Neuron (in vitro differentiated cells): ENCODE measurements around the gene B3GALT5.
"Not testable (repeated sequence)": the region's sequence is repeated elsewhere in the genome, so short reads cannot be mapped to it uniquely, and the experiment has no call there.

Experiments used
- H2AFZ ChIP-seq: one replicate; pipeline ENCODE4 v1.6.1; 2013; ENCODE audit warnings: low read depth, mild to moderate bottlenecking, inconsistent platforms, low read length, moderate library complexity
- H3K27me3 ChIP-seq: one replicate; pipeline ENCODE4 v1.6.1; 2013; ENCODE audit warnings: low read length; ENCODE audit not compliant: insufficient read depth
- H3K36me3 ChIP-seq: one replicate; pipeline ENCODE4 v1.6.1; 2013; ENCODE audit warnings: low read length; ENCODE audit not compliant: insufficient read depth
- H3K4me1 ChIP-seq: one replicate; pipeline ENCODE4 v1.6.1; 2013; ENCODE audit warnings: low read length; ENCODE audit not compliant: insufficient read depth
- H3K4me3 ChIP-seq: 2 replicates; pipeline ENCODE4 v1.5.1; 2013; ENCODE audit warnings: mild to moderate bottlenecking, low read length, moderate library complexity
- H3K9me3 ChIP-seq: one replicate; pipeline ENCODE4 v1.6.1; 2013; ENCODE audit warnings: low read length

Gene B3GALT5, protein sequence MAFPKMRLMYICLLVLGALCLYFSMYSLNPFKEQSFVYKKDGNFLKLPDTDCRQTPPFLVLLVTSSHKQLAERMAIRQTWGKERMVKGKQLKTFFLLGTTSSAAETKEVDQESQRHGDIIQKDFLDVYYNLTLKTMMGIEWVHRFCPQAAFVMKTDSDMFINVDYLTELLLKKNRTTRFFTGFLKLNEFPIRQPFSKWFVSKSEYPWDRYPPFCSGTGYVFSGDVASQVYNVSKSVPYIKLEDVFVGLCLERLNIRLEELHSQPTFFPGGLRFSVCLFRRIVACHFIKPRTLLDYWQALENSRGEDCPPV

DNA sequence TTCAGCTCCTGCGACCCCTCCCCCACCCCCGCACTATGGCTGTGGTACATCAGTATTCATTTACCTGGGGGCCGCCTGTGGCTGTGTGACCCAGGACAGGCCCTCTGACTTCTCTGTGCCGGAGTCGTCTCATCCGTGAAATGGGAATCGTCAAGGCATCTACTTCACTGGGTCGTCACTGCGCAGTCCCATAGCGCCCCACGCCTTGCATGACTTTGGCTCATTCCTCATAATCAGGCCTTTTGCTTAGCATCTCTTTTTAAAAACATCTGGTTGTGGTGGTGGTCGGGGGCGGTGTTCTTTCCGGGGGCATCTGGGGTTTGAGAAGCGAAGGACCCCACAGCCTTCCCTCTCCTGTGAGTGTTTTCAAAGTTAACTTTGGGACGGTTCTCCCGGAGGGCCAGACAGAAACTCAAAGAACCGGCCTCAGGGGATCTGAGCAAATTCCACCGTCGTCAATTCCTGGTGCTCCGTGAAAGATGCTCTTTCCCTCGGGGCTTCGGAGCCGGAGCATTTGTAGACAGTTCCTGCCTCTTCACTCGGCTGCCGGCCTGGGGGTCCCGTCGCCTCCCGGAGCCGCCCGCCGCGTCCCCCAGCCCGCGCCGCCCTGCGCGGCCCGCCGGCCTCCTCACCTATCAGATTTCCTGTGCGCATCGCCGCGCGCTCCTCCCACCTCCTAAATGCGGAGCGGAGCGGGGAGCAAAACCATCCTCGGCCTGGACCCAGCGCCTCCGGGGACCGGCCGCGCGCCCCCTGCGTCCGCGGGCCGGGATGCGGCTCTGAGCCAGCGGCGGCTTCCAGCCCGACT lies at the start of gene B3GALT5:
TSS of gene B3GALT5 (plus strand) at position 708 of the 808 bp plus-strand sequence. CDS start 47,620 bp downstream, outside the sequence.
- H3K9me3 ChIP-seq: no peaks in the 10 kb centered on the region
- H3K27me3 ChIP-seq: no peaks in the 10 kb centered on the region
- H2AFZ ChIP-seq: peak within 1 kb of the TSS; percentile 49
- H3K4me3 ChIP-seq: peak within 1 kb of the TSS; percentile 88
- H3K4me1 ChIP-seq: peaks cover 21% of the 10 kb centered on the region
- no peaks in the 10 kb centered on the region for H3K36me3 ChIP-seq

DNA sequence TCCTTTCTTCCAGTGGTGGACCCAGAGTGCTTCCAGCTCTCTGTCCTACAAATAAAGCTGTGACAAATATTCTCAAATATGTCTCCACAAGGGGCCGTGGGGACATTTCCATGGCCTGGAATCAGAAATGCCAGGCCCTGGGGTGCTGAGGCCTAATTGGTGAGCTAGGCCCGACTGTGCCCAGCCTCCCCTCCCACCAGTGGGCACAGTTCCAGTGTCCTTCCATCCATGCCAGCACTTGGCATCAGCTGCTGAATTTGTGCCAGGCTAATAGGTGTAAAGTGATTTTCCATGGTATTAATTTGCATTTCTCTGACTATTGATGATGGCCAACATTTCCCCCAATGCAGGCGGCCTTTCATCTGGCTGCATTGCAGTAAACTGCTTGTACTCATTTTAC lies 48.5 kb upstream of the B3GALT5 start:
- H3K27me3 ChIP-seq: no peaks in the 10 kb centered on the region
- no peaks in the 10 kb centered on the region for H3K36me3 ChIP-seq
- H2AFZ ChIP-seq: no peak overlapping the region
- H3K9me3 ChIP-seq: no peaks in the 10 kb centered on the region
- no peak overlapping the region for H3K4me3 ChIP-seq
- H3K4me1 ChIP-seq: no peaks in the 10 kb centered on the region

DNA sequence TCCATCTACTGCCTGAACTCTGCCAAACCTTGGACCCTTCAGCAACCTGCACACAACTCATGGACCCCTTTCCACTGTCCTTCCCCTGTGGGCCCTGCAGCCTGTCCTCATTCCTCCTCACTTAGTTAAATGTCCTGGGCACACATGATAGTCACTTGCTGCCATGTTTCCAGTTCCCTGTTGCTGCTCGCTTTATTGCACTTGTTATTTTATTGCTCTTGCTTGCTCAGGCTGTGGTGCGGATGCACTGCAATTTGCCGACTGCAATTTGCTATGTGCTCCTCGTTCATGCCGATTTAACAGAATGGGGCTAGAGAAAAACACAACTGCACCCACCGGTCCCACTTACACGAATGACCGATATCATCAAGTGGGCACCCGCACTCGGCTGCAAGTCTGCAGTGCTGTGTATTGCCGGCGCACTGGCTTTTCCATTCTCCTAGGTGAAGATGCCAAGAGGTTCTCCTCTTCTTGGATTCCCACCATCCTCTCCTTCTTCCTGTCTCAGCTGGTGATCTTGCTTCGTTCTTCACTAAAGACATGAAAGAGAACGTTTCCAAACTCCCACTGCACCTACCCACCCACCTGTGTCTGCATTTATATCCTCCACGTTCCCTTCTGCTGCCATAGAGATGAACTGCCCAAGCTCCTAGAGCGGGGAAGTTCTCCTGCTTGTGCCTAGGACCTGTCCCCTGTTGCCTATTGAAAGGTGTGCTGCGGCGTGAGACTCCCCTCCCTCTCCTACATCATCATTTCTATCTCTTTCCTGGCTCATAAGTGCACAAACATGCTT lies 45.4 kb upstream of the B3GALT5 start:
- Histone ChIP-seq H2AFZ (no peak overlapping the region), H3K27me3 (no peaks in the 10 kb centered on the region), H3K9me3 (no peaks in the 10 kb centered on the region)

DNA sequence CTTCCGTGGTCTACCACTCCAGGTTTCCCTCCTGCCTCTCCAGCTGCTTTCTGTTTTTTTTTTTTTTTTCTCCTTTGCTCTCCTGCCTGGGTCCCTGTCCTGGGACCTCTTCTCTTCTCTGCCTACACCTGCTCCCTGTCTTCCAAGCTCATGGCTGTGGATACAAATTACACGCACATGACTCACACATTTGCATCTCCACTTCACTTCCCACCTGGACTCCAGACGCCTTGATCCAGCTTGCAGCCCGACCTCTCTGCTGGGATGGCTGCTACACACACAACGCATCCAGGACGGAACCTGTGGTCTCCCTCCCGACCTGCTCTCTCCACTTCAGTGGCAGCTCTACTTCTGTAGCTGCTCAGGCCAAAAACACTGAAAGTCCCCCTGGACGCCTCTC lies 44.4 kb upstream of the B3GALT5 start:
- Histone ChIP-seq H3K27me3 (no peaks in the 10 kb centered on the region), H2AFZ (no peak overlapping the region), H3K9me3 (no peaks in the 10 kb centered on the region), H3K36me3 (no peaks in the 10 kb centered on the region), H3K4me1 (no peaks in the 10 kb centered on the region), H3K4me3 (no peak overlapping the region)

More for the DNA sequence above, 45.4 kb upstream of the B3GALT5 start:
- H3K4me3 ChIP-seq: no peak overlapping the region
- H3K36me3 ChIP-seq: no peaks in the 10 kb centered on the region
- H3K4me1 ChIP-seq: no peaks in the 10 kb centered on the region

DNA sequence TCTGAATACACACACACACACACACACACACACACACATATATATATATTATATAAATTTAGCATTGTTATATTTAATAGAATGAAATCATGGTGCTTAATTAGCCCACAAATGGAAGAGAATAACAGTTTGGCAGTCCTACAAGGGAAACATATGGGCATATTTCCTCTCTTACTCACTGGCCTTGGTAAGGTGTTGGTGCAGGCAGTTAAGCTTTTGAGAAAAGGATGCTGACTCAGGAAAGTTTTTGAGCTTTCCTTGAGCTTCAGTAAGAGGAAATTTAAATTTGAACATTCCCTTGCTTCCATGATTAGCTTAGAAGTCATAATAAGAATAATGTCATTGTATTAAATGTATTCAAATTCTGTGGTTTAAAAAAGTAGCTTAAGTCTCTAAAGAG lies 37.0 kb upstream of the B3GALT5 start:
- H2AFZ ChIP-seq: no peak overlapping the region
- no peaks in the 10 kb centered on the region for H3K36me3 ChIP-seq
- H3K9me3 ChIP-seq: no peaks in the 10 kb centered on the region
- no peaks in the 10 kb centered on the region for H3K27me3 ChIP-seq
- H3K4me1 ChIP-seq: no peaks in the 10 kb centered on the region
- H3K4me3 ChIP-seq: no peak overlapping the region

DNA sequence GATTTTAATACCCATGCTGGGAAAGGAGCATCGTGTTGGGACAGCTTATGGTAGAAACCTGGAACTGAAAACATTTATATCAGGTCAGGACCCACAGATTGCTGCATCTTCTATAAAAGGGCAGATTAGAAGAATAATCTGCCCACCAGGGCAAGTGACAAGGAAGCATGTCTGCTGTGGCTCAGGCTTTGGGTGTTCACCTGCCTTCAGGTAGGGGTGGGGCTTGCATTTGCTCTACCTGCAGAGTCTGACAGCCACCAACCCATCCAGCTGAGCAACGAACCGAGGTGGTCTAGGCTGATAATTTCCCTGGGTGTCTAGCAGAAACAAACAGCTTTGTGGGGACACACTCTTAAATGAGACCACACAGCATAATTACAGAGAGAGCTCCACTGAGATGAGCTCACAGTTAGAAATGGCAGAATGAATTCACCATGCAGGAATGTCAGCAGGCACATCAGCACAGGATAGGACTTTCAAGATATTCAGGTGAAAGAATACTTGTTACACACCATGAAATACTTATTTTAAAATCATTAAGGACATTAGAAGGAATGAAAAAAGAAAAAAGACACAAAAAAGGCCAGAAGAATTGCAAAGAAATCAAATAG lies 36.1 kb upstream of the B3GALT5 start:
- no peak overlapping the region for H3K4me3 ChIP-seq
- no peaks in the 10 kb centered on the region for H3K9me3 ChIP-seq
- H2AFZ ChIP-seq: no peak overlapping the region
- H3K36me3 ChIP-seq: no peaks in the 10 kb centered on the region
- H3K27me3 ChIP-seq: no peaks in the 10 kb centered on the region
- H3K4me1 ChIP-seq: no peaks in the 10 kb centered on the region

DNA sequence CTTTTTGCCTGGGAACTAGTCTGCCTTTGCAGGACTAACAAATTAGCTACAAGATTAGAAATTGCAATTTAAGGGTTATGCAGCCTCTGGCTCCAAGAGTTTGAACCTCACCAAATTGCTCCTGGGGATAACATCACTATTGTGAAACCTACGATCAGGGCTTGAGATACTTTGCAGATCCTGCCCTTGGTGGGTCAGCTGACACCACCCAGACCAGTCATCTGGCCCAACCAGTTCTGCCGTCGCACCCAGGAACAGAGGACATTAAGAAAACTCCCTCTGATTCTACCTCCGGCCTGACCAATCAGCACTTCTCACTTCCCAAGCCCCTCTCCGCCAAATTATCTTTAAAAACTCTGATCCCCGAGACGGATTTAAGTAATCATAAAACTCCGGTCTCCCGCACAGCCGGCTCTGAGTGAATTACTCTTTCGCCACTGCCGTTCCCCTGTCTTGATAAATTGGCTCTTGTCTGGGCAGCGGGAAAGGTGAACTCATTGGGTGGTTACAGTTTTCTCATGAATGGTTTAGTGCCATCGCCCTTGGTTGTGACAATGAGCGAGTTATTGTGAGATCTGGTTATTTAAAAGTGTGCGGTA lies 32.9 kb upstream of the B3GALT5 start:
- no peak overlapping the region for H2AFZ ChIP-seq
- H3K4me1 ChIP-seq: no peaks in the 10 kb centered on the region
- H3K27me3 ChIP-seq: no peaks in the 10 kb centered on the region
- H3K36me3 ChIP-seq: no peaks in the 10 kb centered on the region
- no peaks in the 10 kb centered on the region for H3K9me3 ChIP-seq
- no peak overlapping the region for H3K4me3 ChIP-seq

DNA sequence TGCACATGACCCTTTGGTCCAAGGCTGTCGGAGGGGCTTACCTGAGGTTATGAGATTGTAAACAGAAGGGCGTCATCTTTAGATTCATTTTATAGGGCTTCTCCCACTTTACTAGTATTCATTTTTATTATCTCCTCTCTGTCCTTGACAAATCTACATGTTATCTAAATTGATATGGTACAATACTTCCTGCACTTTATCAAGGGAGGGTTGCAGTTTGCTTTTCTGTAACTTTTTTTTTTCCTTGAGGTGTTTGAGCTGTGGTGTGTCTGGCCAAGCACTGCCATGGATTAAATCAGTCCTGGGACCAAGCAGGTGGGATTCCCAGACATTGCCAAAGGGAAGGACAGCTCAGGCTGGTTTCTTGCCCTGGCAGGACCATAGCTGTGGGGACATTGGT lies 32.0 kb upstream of the B3GALT5 start:
- Histone ChIP-seq H3K27me3 (no peaks in the 10 kb centered on the region), H3K4me1 (no peaks in the 10 kb centered on the region), H3K9me3 (no peaks in the 10 kb centered on the region), H2AFZ (no peak overlapping the region), H3K36me3 (no peaks in the 10 kb centered on the region), H3K4me3 (no peak overlapping the region)

DNA sequence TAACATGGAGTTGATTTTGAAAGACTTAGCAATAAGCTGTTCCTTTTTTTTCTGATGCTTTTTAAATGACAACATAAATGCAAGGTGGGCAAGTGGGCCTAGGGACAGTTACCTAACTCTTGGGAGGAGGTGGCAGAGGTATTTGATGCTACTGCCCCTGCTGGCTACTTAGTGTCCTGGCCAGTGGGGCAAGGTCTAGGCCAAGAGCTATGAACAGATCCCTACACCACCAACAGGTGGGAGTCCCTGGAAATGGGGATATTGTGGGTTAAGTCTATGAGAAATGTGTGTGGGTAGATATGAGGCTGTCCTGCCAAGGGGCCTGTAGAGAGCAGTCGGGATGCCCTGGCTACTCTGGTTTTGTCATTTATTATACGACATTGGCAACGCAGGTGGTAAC lies 31.3 kb upstream of the B3GALT5 start:
- H3K36me3 ChIP-seq: no peaks in the 10 kb centered on the region
- no peak overlapping the region for H2AFZ ChIP-seq
- no peaks in the 10 kb centered on the region for H3K27me3 ChIP-seq
- H3K4me3 ChIP-seq: no peak overlapping the region
- H3K9me3 ChIP-seq: no peaks in the 10 kb centered on the region
- H3K4me1 ChIP-seq: no peaks in the 10 kb centered on the region

DNA sequence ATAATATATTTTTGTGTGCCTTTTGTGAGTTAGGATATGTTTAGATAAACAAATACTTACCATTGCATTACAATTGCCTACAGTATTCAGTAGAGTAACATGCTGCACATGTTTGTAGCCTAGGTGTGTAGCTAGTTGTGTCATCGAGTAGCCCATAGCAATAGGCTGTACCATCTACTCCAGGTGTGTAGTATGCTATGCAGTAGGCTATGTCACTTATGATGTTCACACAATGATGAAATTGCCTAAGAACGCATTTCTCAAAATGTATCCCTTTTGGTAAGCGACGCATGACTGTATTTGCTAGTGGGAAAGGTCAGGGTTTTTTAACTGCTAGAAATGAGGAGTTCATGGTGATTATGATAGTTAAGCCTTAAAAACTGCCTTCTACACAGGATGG lies 30.0 kb upstream of the B3GALT5 start:
- Histone ChIP-seq H3K9me3 (no peaks in the 10 kb centered on the region), H3K36me3 (no peaks in the 10 kb centered on the region), H3K4me1 (no peaks in the 10 kb centered on the region), H2AFZ (no peak overlapping the region), H3K4me3 (no peak overlapping the region), H3K27me3 (no peaks in the 10 kb centered on the region)

DNA sequence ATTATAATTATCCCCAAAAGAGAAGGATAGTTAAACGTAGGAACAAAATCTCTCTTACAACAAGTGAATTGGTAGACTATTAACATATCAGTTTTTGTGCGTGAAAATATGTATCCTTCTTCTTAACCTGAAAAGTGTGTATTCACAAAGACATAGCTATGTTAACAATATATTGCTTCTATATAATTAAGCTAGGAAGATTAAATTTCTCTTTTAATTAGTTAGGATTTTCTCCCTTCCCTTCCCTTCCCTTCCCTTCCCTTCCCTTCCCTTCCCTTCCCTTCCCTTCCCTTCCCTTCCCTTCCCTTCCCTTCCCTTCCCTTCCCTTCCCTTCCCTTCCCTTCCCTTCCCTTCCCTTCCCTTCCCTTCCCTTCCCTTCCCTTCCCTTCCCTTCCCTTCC lies 29.2 kb upstream of the B3GALT5 start:
- H3K4me3 ChIP-seq, H3K9me3 ChIP-seq, H2AFZ ChIP-seq, H3K27me3 ChIP-seq, H3K4me1 ChIP-seq, H3K36me3 ChIP-seq: not testable (repeated sequence)

DNA sequence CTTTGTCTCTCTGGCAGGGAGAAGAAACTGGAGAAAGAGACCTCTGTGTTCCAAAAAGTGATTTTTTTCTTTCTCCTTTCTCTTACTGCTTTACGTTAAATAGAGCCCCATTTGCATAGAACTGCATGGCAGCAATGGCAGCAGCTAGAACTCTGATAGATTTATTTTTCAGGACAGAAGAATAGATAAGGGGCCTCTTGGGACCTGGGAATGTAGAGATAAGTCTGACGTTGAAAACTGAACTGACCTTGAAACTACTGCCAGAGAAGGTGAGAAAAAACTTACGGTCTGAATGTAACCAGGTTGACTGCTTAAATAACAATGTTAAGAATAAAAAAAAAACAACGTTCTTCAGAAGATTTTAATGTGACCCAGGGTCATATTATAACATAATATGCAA lies 25.4 kb upstream of the B3GALT5 start:
- no peaks in the 10 kb centered on the region for H3K36me3 ChIP-seq
- H3K4me1 ChIP-seq: no peaks in the 10 kb centered on the region
- no peaks in the 10 kb centered on the region for H3K9me3 ChIP-seq
- H3K27me3 ChIP-seq: no peaks in the 10 kb centered on the region
- no peak overlapping the region for H3K4me3 ChIP-seq
- H2AFZ ChIP-seq: no peak overlapping the region
